Hematopoietic multipotent progenitor cell treated with erythropoietin and hydrocortisone succinate and interleukin-3 and kit ligand, for 8 days (in vitro differentiated cells): ENCODE data around the gene TMTC2.
"Not testable (repeated sequence)": the region's sequence is repeated elsewhere in the genome, so short reads cannot be mapped to it uniquely, and the experiment has no call there.

Experiments used
- DNase-seq: peaks from one replicate; pipeline ENCODE4 v3.0.0-alpha.2; 2015

TMTC2 gene

GRCh38 chr12:83097643-83098342, 411.1 kb downstream of the TMTC2 start:
- DNase-seq, result no peak

GRCh38 chr12:83099436-83099835, 412.7 kb downstream of the TMTC2 start:
- DNase-seq, result no peak

GRCh38 chr12:83102499-83102898, 415.8 kb downstream of the TMTC2 start:
- DNase-seq, result no peak

- no peak for DNase-seq
Observed at GRCh38 chr12:83106873-83107272, 420.2 kb downstream of the TMTC2 start.

- DNase-seq, result no peak
Observed at GRCh38 chr12:83110424-83110823, 423.7 kb downstream of the TMTC2 start.

- DNase-seq, result no peak
Observed at GRCh38 chr12:83113945-83114344, 427.2 kb downstream of the TMTC2 start.

- no peak for DNase-seq
Observed at GRCh38 chr12:83114966-83115365, 428.3 kb downstream of the TMTC2 start.

GRCh38 chr12:83117926-83118325, 431.2 kb downstream of the TMTC2 start:
- DNase-seq, result not testable (repeated sequence)

- no peak for DNase-seq
Observed at GRCh38 chr12:83121897-83122622, 435.4 kb downstream of the TMTC2 start.

GRCh38 chr12:83122623-83122934, 435.9 kb downstream of the TMTC2 start:
- DNase-seq, result no peak

GRCh38 chr12:83123039-83123438, 436.3 kb downstream of the TMTC2 start:
- no peak for DNase-seq

- DNase-seq, result no peak
Observed at GRCh38 chr12:83128540-83128939, 441.8 kb downstream of the TMTC2 start.

GRCh38 chr12:83130178-83130577, 443.5 kb downstream of the TMTC2 start:
- DNase-seq, result no peak

- no peak for DNase-seq
Observed at GRCh38 chr12:83132360-83132759, 445.7 kb downstream of the TMTC2 start.

GRCh38 chr12:83136411-83136810, 449.7 kb downstream of the TMTC2 start:
- no peak for DNase-seq

GRCh38 chr12:83140135-83140534, 453.4 kb downstream of the TMTC2 start:
- no peak for DNase-seq

- no peak for DNase-seq
Observed at GRCh38 chr12:83141460-83141994, 454.8 kb downstream of the TMTC2 start.

- DNase-seq, result no peak
Observed at GRCh38 chr12:83142914-83143313, 456.2 kb downstream of the TMTC2 start.

GRCh38 chr12:83143950-83144349, 457.2 kb downstream of the TMTC2 start:
- no peak for DNase-seq

- DNase-seq, result no peak
Observed at GRCh38 chr12:83145325-83145840, 458.7 kb downstream of the TMTC2 start.

GRCh38 chr12:83147341-83147740, 460.6 kb downstream of the TMTC2 start:
- DNase-seq, result no peak

- DNase-seq, result no peak
Observed at GRCh38 chr12:83149987-83150386, 463.3 kb downstream of the TMTC2 start.

- DNase-seq, result peak; percentile 1
Observed at GRCh38 chr12:83150465-83151189, 463.9 kb downstream of the TMTC2 start.

GRCh38 chr12:83153177-83153576, 466.5 kb downstream of the TMTC2 start:
- no peak for DNase-seq
